RWPE2 (cell line): ENCODE measurements around the gene CCDC93.

Experiments
- ATAC-seq: fragments of 200-7000 bp; cut with Tn5 transposase; 3 replicates; pipeline ENCODE4 v1.9.1; 2021; ENCODE audit warnings: low read depth
- DNase-seq: peaks from one replicate; pipeline ENCODE4 v3.0.0-alpha.2; 2020; ENCODE audit warnings: low spot score
- H3K27ac ChIP-seq: fragments of 450-650 bp; 2 replicates; pipeline ENCODE4 v1.5.1; 2017; ENCODE audit warnings: mild to moderate bottlenecking; ENCODE audit not compliant: poor library complexity, severe bottlenecking
- H3K27me3 ChIP-seq: fragments of 250-450 bp; sonication (Bioruptor Pico); 2 replicates; pipeline ENCODE4 v1.5.1; 2021; ENCODE audit warnings: mild to moderate bottlenecking, moderate library complexity; ENCODE audit not compliant: insufficient read depth, poor library complexity, severe bottlenecking
- H3K36me3 ChIP-seq: fragments of 250-450 bp; sonication (Bioruptor Pico); 2 replicates; pipeline ENCODE4 v1.5.1; 2020; ENCODE audit warnings: low read depth, mild to moderate bottlenecking, moderate library complexity
- H3K4me1 ChIP-seq: fragments of 250-450 bp; sonication (Bioruptor Pico); 2 replicates; pipeline ENCODE4 v1.5.1; 2021; ENCODE audit warnings: mild to moderate bottlenecking, moderate library complexity; ENCODE audit not compliant: insufficient read depth, poor library complexity, severe bottlenecking
- H3K4me3 ChIP-seq: fragments of 250-450 bp; sonication (Bioruptor Pico); 2 replicates; pipeline ENCODE4 v1.5.1; 2021; ENCODE audit warnings: mild to moderate bottlenecking, moderate library complexity; ENCODE audit not compliant: severe bottlenecking
- H3K9me3 ChIP-seq: fragments of 250-450 bp; sonication (Bioruptor Pico); 2 replicates; pipeline ENCODE4 v1.5.1; 2021; ENCODE audit warnings: mild to moderate bottlenecking, moderate library complexity; ENCODE audit not compliant: severe bottlenecking
- TF ChIP-seq, protein P1 (sequence below): fragments of 450-650 bp; IDR thresholded peaks from one replicate; pipeline ENCODE4 v1.5.1; 2017; ENCODE audit warnings: mild to moderate bottlenecking, moderate library complexity; ENCODE audit not compliant: poor library complexity, severe bottlenecking

The CCDC93 gene

DNA sequence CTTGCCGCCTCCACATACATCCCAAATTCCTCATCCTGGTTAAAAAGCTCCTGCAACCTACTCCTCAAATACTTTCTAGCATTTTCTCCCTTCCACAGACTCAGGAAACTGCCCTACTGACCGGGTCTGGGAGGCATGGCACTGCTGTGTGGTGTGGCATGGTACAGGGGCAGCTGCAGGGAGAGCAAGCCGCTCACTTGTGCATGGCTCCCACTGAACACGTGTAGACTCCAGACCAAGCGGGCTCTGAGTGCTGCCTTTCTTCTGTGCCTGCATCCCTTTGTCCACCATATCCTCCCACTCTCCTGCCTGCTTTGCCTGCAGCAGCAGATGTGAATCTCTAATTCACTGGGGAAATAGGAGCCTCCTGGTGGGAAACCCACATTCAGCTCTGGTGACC lies 72.2 kb downstream of the CCDC93 start:
- no peak overlapping the region for H3K4me3 ChIP-seq
- no peak for DNase-seq
- no peaks in the 10 kb centered on the region for H3K4me1 ChIP-seq
- H3K36me3 ChIP-seq, result peaks cover 74% of the 10 kb centered on the region
- no peak overlapping the region for H3K27ac ChIP-seq
- no peak for ATAC-seq
- no peaks in the 10 kb centered on the region for H3K9me3 ChIP-seq
- no peaks in the 10 kb centered on the region for H3K27me3 ChIP-seq
- TF ChIP-seq, protein P1, sequence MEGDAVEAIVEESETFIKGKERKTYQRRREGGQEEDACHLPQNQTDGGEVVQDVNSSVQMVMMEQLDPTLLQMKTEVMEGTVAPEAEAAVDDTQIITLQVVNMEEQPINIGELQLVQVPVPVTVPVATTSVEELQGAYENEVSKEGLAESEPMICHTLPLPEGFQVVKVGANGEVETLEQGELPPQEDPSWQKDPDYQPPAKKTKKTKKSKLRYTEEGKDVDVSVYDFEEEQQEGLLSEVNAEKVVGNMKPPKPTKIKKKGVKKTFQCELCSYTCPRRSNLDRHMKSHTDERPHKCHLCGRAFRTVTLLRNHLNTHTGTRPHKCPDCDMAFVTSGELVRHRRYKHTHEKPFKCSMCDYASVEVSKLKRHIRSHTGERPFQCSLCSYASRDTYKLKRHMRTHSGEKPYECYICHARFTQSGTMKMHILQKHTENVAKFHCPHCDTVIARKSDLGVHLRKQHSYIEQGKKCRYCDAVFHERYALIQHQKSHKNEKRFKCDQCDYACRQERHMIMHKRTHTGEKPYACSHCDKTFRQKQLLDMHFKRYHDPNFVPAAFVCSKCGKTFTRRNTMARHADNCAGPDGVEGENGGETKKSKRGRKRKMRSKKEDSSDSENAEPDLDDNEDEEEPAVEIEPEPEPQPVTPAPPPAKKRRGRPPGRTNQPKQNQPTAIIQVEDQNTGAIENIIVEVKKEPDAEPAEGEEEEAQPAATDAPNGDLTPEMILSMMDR, result no peak

DNA sequence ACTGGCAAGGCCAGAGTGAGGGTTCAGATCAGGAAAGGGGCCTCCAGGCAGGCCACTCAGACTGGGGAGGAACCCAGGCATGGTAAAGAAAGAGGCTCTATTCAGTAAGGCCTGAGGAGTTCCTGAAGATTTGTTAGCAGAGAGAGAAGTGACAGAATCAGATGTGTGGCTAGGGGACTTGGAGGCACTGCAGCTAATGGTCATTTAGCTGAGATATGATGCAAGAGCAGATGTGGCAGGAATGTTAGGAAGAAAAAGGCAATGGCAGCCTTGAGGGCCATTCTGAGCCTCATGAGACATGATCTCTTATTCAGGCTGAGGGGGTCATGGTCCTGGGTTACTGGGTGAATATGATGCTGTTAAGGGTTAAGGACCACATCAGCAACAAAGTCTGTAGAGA lies 73.4 kb downstream of the CCDC93 start:
- Histone ChIP-seq H3K9me3 (no peaks in the 10 kb centered on the region), H3K36me3 (peaks cover 73% of the 10 kb centered on the region), H3K27me3 (no peaks in the 10 kb centered on the region), H3K4me1 (no peaks in the 10 kb centered on the region), H3K4me3 (no peak overlapping the region), H3K27ac (no peak overlapping the region)
- no peak for ATAC-seq
- TF ChIP-seq, protein P1, result no peak
- no peak for DNase-seq

DNA sequence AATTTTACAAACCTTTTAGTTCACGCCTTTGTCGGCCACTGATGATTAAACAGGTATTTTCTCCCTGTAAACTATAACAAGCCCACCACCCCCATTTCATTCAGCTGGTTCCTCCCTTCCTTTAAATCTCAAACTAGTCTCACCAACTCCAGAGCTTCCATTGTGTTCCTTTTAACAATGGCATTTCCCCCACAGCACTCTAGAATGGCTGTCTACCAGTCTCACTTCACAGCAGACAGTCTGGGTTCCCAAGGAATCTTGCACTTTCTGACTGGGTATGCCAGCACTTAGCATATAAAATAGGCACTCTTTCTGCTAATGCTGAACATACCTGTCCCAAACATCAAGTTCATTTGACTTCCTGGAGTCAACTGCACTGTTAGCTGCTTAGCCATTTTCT lies 75.3 kb downstream of the CCDC93 start:
- Histone ChIP-seq H3K27me3 (no peaks in the 10 kb centered on the region), H3K36me3 (peaks cover 73% of the 10 kb centered on the region), H3K4me1 (no peaks in the 10 kb centered on the region), H3K9me3 (no peaks in the 10 kb centered on the region), H3K27ac (no peak overlapping the region), H3K4me3 (no peak overlapping the region)
- ATAC-seq (no peak), DNase-seq (no peak)
- TF ChIP-seq, protein P1, result no peak

DNA sequence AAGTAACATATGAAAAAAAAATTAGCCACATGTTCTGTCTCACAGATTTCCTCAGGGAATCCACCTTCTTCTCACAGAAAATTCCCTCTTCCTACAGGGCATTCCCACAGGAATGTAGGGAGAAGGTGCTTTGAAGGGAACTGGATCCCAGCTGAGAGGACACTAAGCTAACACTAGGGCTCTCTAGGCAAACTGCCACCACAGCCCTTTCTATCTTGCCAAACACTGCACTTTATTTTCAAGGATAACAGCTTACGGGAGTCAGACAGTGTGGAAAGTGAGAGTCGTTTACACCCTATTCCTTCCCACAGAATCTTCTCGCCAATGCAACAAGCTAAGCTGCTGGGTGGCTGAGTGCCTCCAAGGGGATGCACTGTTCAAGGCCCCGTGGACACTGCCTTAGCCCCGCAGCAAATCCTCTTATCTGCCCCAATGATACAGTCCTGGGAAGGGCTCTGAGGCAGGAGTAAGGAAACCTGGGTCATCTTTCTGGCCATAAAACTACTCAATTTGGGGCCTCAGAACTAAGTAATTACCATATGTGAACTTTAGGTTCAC lies 76.9 kb downstream of the CCDC93 start:
- H3K36me3 ChIP-seq, result peaks cover 73% of the 10 kb centered on the region
- TF ChIP-seq, protein P1, result no peak
- no peaks in the 10 kb centered on the region for H3K4me1 ChIP-seq
- no peaks in the 10 kb centered on the region for H3K27me3 ChIP-seq
- H3K27ac ChIP-seq, result no peak overlapping the region
- ATAC-seq (no peak), DNase-seq (no peak)
- H3K4me3 ChIP-seq, result no peak overlapping the region
- no peaks in the 10 kb centered on the region for H3K9me3 ChIP-seq

DNA sequence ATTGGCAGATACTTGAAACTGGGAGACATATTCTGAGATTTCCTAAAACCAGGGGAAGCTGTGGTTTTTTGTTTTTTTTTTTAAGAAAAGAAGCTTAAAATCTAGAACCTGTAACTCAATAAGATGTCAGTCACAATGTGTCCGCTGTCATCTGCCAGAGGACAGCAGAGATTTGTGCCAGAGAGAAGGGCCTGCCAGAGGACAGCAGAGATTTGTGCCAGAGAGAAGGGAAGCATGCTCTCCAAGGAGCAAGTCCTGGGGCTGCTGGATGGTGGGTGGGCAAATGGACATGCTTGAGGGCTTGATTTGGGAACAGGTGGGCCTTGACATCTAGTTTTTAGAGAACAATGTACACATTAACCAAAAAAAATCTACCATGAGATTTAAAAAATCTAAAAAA lies 77.9 kb downstream of the CCDC93 start:
- no peak overlapping the region for H3K27ac ChIP-seq
- H3K36me3 ChIP-seq, result peaks cover 76% of the 10 kb centered on the region
- no peak for ATAC-seq
- no peak for DNase-seq
- no peaks in the 10 kb centered on the region for H3K9me3 ChIP-seq
- TF ChIP-seq, protein P1, result no peak
- H3K27me3 ChIP-seq, result no peaks in the 10 kb centered on the region
- no peaks in the 10 kb centered on the region for H3K4me1 ChIP-seq
- H3K4me3 ChIP-seq, result no peak overlapping the region
